Heart left ventricle (tissue), 16 donors: Measurements from ENCODE around the gene HILPDA. TPM values are rescaled to one million over a fixed set of nuclear protein-coding genes. Genes with fewer than 3 reads are reported as not detected.
A peak's percentile ranks its signal among the peaks of the same experiment; 100 is the strongest.

ENCODE experiments used
- ATAC-seq, 4 donors: fragments of 200-7000 bp; cut with Tn5 transposase; one replicate each; pipeline ENCODE4 v1.9.1; 2020 to 2022; ENCODE audit warnings: moderate library complexity in 4 of 4, mild to moderate bottlenecking in 3 of 4, moderate number of reproducible peaks in 1 of 4
- DNase-seq, 5 donors: peaks; one replicate each; pipeline ENCODE4 v3.0.0-alpha.2; 2020
- H3K27ac ChIP-seq, 12 donors: fragments of 200-600 bp; sonication (generic) in 4 of 12; one replicate each; pipeline versions ENCODE4 v1.5.0 to v1.8.0; 2016 to 2022; ENCODE audit warnings: mild to moderate bottlenecking in 2 of 12
- H3K27me3 ChIP-seq, 9 donors: fragments of 200-600 bp; sonication (generic) in 2 of 9; one replicate each; pipeline versions ENCODE4 v1.5.1 to v1.8.0; 2016 to 2022; ENCODE audit warnings: mild to moderate bottlenecking in 3 of 9
- H3K36me3 ChIP-seq, 9 donors: fragments of 200-600 bp; sonication (generic) in 2 of 9; one replicate each; pipeline versions ENCODE4 v1.5.0 to v1.8.0; 2018 to 2022; ENCODE audit warnings: mild to moderate bottlenecking in 2 of 9
- H3K4me1 ChIP-seq, 12 donors: fragments of 200-600 bp; sonication (generic) in 4 of 12; one replicate each; pipeline versions ENCODE4 v1.5.0 to v1.8.0; 2016 to 2022; ENCODE audit warnings: mild to moderate bottlenecking in 3 of 12
- H3K4me3 ChIP-seq, 12 donors: fragments of 200-600 bp; sonication (generic) in 4 of 12; one replicate each; pipeline versions ENCODE4 v1.5.0 to v1.8.0; 2017 to 2022; ENCODE audit warnings: mild to moderate bottlenecking in 9 of 12, moderate library complexity in 4 of 12
- H3K9me3 ChIP-seq, 12 donors: fragments of 200-600 bp; sonication (generic) in 4 of 12; one replicate each; pipeline versions ENCODE4 v1.5.0 to v1.8.0; 2016 to 2022; ENCODE audit warnings: mild to moderate bottlenecking in 1 of 12
- POLR2A ChIP-seq, 2 donors: fragments of 450-650 bp; IDR thresholded peaks; one replicate each; pipeline ENCODE4 v1.6.1; 2017; ENCODE audit warnings: antibody characterized with exemption in 2 of 2, mild to moderate bottlenecking in 2 of 2, moderate library complexity in 2 of 2
- WGBS, 4 donors: extraction: QIAGEN DNeasy Blood & Tissue Kit in 2 of 4; methylation state at CpG; one replicate each; pipeline versions ENCODE4 v1.1.5 to v1.1.7; 2013 to 2018; 5-methylcytosine and 5-hydroxymethylcytosine counted together
- intact Hi-C, 10 donors: fragments of 100-400 bp; cut with DNase I; formaldehyde crosslinking; loops; one replicate each; pipeline versions ENCODE4 v1.11.1 to v1.14.2; 2022
- polyA plus RNA-seq, 2 donors: library from polyadenylated mRNA; stranded (reverse); fragments of 200-250 nt; gene quantifications; one replicate each; pipeline ENCODE4 v1.2.3, GENCODE V29; 2013
- total RNA-seq, 9 donors: library from RNA; depleted of rRNA in 2 of 9; stranded (reverse); fragments of >200 nt in 2 of 9; fragmentation: NEBNext Ultra II Directional in 3 of 9; extraction: Animal tissue kit (Norgen Biotek cat#: 25700) in 3 of 9; gene quantifications; one replicate each; pipeline versions ENCODE4 v1.1.0 to v1.2.4, GENCODE V29; 2016 to 2023
- TF ChIP-seq, protein P1 (sequence below), 12 donors: fragments of 200-600 bp; sonication (generic) in 4 of 12; IDR thresholded peaks; one replicate each; pipeline versions ENCODE4 v1.5.0 to v1.8.0; 2018 to 2022; ENCODE audit warnings: antibody characterized with exemption in 12 of 12, mild to moderate bottlenecking in 5 of 12
- donor health status: ischemic (EF 13 %, LVEDD 7.1; RV severe dilation, severe dysfunction).
- donor health status: healthy with polysubstance abuse.
- donor health status: DM: no; HTN: yes; CAD: no.
- donor health status: DM: no; HTN: no; CAD: no.
- donor health status: ischemic (EF 25% LVEDD 6.9; RV normal size, moderate dysfunction).
- donor health status: ischemic (EF 25% LVEDD 5.7; RV mildly dilated, moderate dysfunction).
- donor health status: healthy.
- donor health status: DM: yes; HTN: yes; CAD: no.
- donor health status: ischemic (EF 35%, LVEDD 5.7; RV mildly dilated, moderate dysfunction).
- donor health status: nonischemic (EF 11% LVEDD 7.7; RV severe dilation, severe dysfunction).
- donor health status: DM: yes; HTN: yes; CAD: no.
- donor health status: PGD.
- donor health status: ischemic (EF 29% LVEDD 5.4; RV normal size, mild dysfunction).
- donor health status: nonischemic (EF 23%, LVEDD 6.1; RV moderate dilation, normal function).

HILPDA gene
- total and polyA plus RNA-seq, 11 donors, result 6.1 to 17.7 (median 7.7) TPM

DNA sequence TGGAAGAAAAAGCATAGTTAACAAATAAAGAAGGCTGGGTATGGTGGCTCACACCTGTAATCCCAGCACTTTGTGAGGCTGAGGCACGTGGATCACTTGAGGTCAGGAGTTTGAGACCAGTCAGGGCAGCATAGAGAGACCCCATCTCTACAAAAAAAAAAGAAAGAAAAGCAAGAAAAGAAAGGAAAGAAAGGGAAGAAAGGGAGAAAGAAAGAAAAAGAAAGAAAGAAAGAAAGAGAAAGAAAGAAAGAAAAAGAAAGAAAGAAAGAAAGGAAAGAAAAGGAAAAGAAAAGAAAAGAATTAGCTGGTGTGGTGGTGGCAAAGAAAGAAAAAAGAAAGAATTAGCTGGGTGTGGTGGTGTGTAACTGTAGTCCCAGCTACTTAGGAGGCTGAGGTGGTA, 3.1 kb upstream of the HILPDA start:
- peak overlapping the region in 4 of 12 donors; percentile 28 to 99 (median 96) for H3K27ac ChIP-seq
- WGBS, 4 donors, result 71 to 87% (median 84%) methylated on average over 1 of the region's 1 CpG
- H3K27me3 ChIP-seq, result no peaks in the 10 kb centered on the region
- H3K9me3 ChIP-seq, result no peaks in the 10 kb centered on the region
- ATAC-seq (no peak), DNase-seq (no peak)
- H3K4me1 ChIP-seq, result peaks cover 6 to 43% (median 30%) of the 10 kb centered on the region in 12 donors
- intact Hi-C loops, result loop anchor here in 1 of 10 donors (10.0 kb wide), 1 partner anchor 48 kb away; the partner anchor contains the start of gene IMPDH1
- H3K4me3 ChIP-seq, result no peak overlapping the region
- peaks cover 0 to 5% (median 2%) of the 10 kb centered on the region in 9 donors for H3K36me3 ChIP-seq
- no peak for TF ChIP-seq POLR2A (IDR thresholded peaks at IDR 0.05)
- TF ChIP-seq, protein P1, sequence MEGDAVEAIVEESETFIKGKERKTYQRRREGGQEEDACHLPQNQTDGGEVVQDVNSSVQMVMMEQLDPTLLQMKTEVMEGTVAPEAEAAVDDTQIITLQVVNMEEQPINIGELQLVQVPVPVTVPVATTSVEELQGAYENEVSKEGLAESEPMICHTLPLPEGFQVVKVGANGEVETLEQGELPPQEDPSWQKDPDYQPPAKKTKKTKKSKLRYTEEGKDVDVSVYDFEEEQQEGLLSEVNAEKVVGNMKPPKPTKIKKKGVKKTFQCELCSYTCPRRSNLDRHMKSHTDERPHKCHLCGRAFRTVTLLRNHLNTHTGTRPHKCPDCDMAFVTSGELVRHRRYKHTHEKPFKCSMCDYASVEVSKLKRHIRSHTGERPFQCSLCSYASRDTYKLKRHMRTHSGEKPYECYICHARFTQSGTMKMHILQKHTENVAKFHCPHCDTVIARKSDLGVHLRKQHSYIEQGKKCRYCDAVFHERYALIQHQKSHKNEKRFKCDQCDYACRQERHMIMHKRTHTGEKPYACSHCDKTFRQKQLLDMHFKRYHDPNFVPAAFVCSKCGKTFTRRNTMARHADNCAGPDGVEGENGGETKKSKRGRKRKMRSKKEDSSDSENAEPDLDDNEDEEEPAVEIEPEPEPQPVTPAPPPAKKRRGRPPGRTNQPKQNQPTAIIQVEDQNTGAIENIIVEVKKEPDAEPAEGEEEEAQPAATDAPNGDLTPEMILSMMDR (IDR thresholded peaks at IDR 0.05), result no peak

DNA sequence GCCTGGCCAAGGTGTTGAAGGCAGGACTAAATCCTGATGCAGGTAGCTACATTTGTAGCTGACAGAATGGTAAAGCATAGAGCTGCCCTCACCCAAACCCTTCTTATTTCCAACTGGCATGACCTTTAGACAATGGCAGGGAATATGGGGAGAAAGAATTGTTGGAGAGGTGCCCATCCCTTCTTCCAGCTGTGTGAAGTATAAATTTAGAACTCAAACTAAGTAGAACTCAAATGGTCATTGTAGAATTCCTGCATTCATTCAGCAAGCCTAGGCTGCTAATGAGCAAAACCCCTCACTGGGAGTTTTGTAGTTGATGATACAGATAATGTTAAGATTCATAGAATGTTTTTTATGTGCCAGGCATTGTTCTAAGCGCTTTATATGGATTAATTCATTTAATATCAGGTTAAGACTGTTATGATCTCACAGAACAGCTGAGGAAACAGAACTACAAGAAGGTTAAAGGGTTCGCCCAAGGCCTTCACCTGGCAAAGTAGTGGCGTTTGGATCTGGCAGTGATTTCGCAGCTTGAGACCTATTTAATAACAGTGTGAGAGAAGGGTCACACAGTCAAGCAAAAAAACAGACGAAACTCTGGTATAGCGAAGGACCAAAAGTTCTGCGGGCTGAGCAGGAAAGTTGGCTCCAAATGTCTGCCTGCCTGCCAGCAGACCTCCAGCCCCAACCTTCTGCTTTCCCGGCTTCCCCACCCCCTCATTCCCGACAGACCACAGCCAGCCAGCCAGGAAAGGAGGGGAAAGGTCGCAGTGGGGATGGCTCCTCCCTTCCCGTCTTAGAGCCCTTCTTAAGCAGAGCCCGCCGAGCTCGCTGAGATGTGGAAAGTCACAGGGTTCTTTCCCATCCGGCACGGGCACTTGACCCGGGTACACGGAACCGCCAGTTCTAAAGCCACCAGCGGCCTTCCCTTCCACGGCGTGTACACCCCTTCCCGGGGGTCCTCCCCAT, 1.6 kb upstream of the HILPDA start:
- DNase-seq (peak; percentile 88 to 97 (median 91)), ATAC-seq (peak; percentile 87 to 90 (median 90))
- Histone ChIP-seq H3K4me1 (peaks cover 6 to 47% (median 33%) of the 10 kb centered on the region in 12 donors), H3K36me3 (peaks cover 0 to 7% (median 5%) of the 10 kb centered on the region in 9 donors), H3K27me3 (no peaks in the 10 kb centered on the region), H3K4me3 (peak overlapping the region in 10 of 12 donors; percentile 6 to 91 (median 74)), H3K9me3 (no peaks in the 10 kb centered on the region), H3K27ac (peak overlapping the region; percentile 86 to 99 (median 92))
- peak in 1 of 2 donors; percentile 48 for TF ChIP-seq POLR2A (IDR thresholded peaks at IDR 0.05)
- TF ChIP-seq, protein P1 (IDR thresholded peaks at IDR 0.05), result no peak
- intact Hi-C loops, result loop anchor here in 1 of 10 donors (10.0 kb wide), 1 partner anchor 49 kb away; the partner anchor contains the start of gene IMPDH1
- WGBS, 4 donors, result 11 to 16% (median 15%) methylated on average over 18 to 23 of the region's 23 CpGs

GRCh38 chr7:128454808-128455542, 703 bp upstream of the HILPDA start:
- WGBS, 4 donors, result 42 to 52% (median 47%) methylated on average over 21 to 25 of the region's 25 CpGs
- peaks cover 7 to 49% (median 38%) of the 10 kb centered on the region in 12 donors for H3K4me1 ChIP-seq
- TF ChIP-seq POLR2A (IDR thresholded peaks at IDR 0.05), result no peak
- TF ChIP-seq, protein P1 (IDR thresholded peaks at IDR 0.05), result peak in 1 of 12 donors; percentile 8
- ATAC-seq, result no peak
- no peak for DNase-seq
- no peaks in the 10 kb centered on the region for H3K9me3 ChIP-seq
- peaks cover 0 to 7% (median 5%) of the 10 kb centered on the region in 9 donors for H3K36me3 ChIP-seq
- intact Hi-C loops, result loop anchor here in 2 of 10 donors (5.0 to 10.0 kb wide), 2 partner anchors 50 to 108 kb away; partner anchors contain the start of gene IMPDH1 (in 1 of the 2)
- peak overlapping the region; percentile 54 to 93 (median 78) for H3K4me3 ChIP-seq
- H3K27ac ChIP-seq, result peak overlapping the region; percentile 86 to 99 (median 92)
- no peaks in the 10 kb centered on the region for H3K27me3 ChIP-seq
